Kidney tubule cell (primary cell): ENCODE data around the gene NALCN.
A peak's percentile ranks its signal among the peaks of the same experiment; 100 is the strongest.

ENCODE experiments used
- DNase-seq: peaks from one replicate; pipeline ENCODE4 v3.0.0-alpha.2; 2018; ENCODE audit warnings: low spot score

NALCN gene

DNA sequence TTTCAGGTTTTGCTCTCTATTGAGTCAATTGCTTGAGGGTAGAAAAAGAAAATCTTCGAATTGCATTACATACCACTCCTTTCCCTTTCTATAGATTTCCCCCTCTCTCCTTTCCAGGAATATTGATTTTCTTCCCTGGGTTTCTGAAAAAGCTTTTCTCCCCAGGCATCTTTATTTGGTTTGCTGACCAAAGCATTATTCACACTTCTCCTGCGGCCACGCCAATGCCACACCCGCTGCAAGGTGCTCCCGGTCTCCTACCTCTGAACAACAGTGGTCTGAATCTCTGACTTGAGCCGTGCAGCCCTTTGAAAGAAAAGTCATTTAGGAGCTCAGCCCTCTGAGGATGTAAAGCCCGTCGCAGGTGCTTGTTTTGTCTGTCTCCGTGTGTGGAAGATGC lies 390.8 kb downstream of the NALCN start:
- no peak for DNase-seq

DNA sequence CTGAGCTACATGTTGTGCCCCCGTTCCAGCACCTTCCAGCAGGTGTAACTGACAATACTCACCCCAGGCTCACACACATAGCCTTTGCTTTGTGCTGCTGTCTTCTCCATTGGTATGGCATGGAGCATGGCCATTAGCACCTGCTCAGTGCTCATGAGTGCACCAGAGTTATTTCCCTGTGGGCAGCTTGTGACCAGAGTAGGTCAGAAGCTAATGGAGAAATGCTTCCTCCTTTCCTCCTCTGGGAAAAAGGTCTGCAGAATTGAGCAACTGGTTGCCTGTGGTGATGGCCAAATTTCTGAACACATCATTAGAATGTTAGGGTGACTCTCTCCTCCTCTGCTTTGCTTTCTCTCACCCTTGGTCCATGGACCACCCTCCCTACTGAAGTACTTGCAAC lies 397.2 kb downstream of the NALCN start:
- DNase-seq, result peak; percentile 86

DNA sequence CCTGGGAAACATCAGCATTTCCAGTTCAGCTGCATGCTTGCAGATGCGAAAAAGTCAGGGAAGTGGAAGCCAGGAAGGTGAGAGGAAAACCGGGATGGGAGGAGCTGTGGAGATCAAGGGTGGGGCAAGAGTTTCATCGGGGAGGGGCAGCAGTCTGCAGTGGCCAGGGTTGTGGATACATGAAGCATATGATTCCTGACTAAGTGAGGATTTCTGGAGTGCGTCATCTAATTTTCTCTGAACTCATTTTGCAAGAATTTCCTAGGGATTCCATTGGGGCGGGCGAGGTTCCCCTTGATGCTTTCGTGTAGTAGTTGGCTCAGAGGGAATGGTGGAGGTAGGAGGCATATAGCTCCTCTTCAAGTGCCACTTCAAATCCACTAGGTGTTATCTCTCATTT lies 397.6 kb downstream of the NALCN start:
- DNase-seq, result peak; percentile 91

DNA sequence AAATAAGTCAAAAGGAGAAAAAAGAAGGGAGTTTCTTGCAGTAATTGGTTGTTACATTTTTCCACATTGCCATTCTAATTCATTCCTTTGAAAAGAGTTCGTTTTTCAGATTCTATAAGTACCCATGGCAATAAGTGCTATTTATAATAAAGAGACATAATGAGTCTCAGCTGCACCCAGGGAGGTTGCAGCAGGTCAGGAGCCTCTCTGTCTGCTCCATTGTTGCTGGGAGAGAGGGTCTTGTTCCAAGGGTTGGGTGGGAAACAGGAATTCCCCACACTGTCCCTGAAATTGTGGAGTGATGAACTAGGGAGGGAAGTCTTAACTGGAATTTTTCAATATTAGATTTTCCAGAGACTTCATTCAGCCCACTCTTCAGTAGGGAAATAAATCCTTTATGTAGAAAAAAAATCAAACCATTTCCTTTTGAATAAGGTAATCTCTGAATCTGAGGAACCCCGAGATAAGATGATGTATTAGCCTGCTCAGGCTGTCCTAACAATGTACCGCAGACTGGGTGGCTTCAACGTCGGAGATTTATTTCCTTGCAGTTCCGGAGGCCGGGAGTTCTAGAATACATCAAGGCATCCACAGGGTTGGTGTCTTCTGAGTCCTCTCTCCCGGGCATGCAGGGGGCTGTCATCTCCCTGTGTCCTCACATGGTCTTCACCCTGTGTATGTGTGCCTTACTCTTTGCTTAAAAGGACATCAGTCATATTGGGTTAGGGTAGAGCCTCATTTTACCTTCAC lies 399.0 kb downstream of the NALCN start:
- DNase-seq, result no peak

DNA sequence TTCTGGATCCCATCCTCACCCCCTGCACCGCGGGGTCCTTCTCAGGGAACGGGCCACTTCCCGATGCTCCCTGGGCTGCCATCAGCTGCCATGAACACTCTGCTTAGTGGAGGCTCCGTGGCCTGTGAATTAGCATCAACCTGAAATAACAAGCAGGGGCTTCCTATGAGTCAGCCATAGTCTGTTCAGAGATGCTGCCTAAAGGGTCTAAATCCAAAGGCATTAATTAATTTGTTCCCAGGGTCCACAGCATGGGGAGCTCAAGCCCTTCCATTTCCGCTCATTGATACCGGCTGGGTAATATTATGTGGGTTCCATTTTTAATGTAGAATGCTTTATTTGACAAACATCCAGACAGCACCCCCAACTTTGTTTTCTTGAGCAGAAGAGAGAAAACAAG lies 399.8 kb downstream of the NALCN start:
- DNase-seq, result no peak

DNA sequence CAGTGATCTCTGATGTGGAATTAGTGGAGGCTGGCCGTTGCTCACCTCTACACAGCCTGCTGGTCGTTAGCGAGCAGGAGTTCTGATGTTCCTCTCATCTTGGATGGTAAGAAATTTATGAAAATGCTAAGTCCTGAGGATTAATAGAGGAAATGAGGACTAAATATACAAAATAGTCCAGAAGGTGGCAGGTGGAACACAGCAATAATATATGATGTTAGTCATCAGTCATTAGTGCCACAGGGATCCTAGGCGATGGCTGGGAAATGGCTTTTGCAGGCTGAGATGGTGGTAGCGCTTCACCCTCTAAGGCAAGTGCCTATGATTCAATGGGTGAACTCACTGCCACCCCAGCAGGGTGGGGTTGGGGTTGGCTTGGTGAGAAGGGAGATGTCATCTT lies 403.1 kb downstream of the NALCN start:
- peak; percentile 15 for DNase-seq

DNA sequence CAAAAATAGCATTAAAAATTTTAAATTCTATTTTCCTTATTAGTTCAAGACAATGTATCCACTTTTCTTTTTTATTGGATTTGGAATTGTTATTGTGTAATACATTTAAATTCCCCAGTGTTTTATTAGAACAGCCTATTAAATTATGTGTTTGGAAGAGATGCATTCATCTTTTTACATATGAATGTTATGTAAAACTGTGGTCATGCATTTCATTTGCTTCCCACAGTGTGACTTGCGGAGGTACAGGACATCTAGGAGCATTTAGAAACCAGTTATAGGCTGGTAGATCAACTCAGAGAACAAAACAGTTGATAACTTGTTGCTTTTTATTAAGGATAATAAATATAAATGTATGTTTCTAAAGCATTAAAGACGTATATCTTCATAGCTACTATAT lies 406.2 kb downstream of the NALCN start:
- no peak for DNase-seq

DNA sequence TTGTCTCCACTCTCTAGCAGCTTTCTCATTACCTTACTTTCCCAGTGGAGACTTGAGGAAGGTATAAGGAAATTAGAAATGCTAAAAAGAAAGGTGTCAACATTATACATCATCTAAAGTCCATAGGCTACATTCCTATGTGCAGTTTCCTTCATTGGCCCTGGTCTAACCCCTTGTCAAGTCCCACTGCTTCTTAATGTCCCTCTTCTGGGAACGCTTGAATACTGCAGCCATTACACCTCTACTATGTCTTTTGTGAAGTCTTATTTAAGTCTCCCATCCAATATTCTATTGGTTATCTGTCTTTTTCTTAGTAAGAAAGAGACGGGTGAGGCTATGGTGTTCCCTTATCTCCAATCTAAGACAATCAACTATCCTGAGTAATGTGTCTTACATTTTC lies 409.1 kb downstream of the NALCN start:
- no peak for DNase-seq
